ENCODE measurements around the gene NUDT14.

Gene NUDT14

DNA sequence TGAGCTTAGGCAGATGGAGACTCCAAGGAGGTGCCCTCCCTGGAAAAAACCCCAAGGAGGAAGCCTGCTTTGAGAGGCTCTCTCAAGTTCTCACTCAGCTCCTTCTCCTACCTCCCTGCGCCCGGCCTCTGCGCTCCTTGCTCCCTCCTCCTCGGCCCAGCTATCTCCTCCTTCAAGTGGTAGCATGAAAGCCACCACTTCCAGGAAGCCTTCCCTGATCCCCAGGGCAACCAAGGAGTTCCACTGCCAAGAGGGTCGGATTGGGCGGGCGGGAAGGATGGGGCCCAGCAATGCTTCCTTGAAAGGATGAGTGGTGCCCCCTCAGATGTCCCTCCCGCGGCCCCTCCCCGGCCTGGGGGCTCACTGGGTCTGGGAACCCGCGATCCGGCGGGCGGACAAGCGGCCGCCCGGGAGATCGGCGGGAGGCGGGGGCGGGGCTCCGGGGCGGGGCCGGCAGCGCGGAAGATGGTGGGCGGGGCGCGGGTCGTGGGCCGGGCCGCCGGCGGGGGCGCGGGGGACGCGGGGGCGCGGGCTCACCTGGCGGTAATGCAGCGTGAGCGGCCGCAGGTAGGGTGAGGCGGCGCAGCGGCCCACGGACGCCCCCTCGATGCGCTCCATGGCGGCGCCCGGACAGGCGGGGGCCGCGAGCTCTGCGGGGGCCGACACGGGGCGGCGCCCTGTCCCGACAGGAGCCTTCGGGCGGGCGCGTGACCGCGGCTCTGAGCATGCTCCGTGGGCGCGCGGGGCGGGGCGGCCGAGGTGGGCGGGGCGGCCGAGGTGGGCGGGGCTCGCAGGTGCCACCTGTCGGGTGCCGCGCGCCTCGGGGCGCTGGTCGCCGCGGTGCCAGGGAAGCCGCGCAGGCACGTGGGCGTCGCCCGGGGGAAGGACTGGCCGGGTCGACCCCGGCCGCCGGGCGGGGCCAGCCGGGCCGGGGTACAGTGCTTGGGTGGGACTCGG lies at the start of gene NUDT14:
Gene NUDT14, minus strand, starts transcription at position 721 of the 957 bp plus-strand sequence. Its CDS starts 103 bp downstream, at position 618.
- in situ Hi-C loops (cut with HindIII; ENCODE audit: low sequenced_read_pairs): loop anchor here (25.0 kb wide), 2 partner anchors 106 to 181 kb away; no protein-coding TSS in a partner anchor

DNA sequence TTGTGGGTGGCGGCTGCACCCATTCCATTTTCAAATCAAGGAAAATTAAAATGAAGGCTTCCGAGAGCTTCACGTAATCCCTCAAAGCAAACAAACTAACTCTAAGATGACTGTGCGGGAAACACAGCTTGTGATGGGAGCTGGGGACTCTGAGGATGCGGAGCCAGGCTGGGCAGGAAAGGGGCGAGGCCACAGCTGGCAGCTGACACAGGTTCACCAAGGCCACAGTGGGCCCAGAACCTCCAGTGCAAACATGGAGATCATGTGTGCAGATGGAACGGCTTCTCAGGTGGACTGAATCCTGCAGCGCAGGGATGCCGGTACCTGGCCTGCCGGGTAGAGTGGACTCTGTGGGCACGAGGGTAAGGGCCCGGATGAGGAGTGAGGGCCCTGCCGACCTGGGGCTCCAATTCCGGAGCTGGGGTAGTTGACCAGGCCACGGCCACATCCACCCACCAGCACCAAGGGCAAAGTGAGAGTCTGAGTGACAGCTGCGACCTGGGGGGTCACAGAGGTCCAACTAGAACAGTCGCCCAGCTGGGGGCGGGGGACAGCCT lies 48.1 kb upstream of the NUDT14 start:
- in situ Hi-C loops (cut with HindIII; ENCODE audit: low sequenced_read_pairs): no loop called here

DNA sequence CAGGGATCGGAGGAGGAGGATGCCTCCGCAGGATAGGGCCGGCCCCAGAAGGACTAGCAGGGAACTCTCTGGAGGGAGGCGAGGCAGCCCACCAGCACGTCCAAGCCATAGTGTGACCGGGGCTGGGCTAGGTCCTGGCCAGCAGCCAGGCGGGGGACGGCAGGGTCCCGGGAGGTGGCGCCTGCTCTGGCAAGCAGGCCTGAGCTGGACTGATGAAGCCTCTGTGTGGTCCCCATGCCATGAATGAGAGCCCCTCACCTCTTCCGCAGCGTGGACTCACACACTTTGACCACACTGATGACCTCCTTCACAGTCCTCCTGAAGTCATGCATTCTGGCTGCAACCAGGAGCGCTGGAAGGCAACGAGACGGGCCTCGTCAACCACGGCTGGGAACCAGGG lies 47.5 kb upstream of the NUDT14 start:
- in situ Hi-C loops (cut with HindIII; ENCODE audit: low sequenced_read_pairs): no loop called here

DNA sequence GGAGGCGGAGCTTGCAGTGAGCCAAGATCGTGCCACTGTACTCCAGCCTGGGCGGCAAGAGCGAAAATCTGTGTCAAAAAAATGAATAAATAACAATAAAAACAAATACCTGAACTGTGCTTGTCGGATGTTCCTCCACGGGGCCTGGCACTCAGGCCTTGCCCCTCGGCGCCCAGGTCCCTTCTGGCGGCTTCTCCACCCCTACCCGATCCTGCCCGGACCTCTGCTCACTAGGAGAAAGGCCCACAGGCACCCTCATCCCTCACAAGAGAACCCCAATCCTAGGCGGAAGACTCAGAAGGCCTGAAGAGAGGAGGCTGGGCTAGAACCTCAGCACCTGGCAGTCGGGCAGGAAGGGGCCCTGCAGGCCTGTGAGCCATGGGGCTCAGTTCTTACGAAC lies 46.2 kb upstream of the NUDT14 start:
- in situ Hi-C loops (cut with HindIII; ENCODE audit: low sequenced_read_pairs): no loop called here

DNA sequence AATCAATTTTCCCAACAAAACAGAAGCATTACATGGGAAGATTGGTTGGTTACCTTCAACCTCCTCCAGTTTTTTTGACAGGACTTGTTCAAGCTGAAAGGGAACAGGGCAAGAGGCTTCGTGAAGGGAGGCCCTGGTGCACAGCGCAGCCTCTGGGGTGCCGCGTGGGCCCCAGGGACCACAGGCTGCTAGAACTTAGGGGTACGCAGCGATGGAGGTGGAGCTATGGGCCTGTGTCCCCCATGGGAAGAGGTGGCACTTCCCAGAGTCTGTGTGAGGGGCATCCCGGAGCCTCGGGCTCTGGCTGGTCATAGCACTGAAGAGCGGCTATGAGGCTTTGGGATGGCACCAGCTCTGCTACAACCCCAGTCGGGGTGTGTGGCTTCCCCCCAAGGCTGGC lies 45.1 kb upstream of the NUDT14 start:
- in situ Hi-C loops (cut with HindIII; ENCODE audit: low sequenced_read_pairs): no loop called here

DNA sequence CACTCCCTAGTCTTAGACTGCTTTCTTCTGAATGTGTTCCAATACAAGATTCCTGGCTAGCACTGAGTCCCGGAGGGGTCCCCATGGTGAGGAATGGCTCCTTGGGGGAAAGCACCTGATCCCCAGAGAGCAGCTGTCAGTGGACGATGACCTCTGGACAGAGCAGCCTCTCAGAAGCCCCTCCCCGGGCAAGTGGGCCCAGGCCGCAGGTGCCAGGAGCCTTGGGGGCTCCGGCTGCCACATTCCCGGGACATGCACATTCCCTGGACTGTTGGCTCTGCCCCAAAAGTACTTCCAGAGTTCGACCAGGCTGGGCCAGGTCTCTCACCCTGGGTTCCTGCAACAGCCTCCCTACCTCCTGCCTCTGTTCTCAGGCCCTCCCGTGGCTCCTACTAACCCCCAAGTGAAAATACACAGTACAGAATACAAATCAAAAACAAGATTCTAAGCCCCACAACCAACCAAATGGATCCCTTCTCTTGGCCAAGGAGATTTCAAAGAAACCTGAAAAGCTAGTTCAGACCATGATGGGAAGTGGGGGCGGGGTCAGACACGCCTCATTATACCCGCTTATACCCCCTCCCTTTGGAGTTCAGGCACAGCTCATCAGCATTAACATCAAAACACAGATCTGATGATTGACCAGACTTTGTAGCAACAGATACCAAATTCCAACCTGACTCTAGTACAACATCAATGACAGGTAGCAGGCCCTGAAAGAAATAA lies 43.9 kb upstream of the NUDT14 start:
- in situ Hi-C loops (cut with HindIII; ENCODE audit: low sequenced_read_pairs): no loop called here

DNA sequence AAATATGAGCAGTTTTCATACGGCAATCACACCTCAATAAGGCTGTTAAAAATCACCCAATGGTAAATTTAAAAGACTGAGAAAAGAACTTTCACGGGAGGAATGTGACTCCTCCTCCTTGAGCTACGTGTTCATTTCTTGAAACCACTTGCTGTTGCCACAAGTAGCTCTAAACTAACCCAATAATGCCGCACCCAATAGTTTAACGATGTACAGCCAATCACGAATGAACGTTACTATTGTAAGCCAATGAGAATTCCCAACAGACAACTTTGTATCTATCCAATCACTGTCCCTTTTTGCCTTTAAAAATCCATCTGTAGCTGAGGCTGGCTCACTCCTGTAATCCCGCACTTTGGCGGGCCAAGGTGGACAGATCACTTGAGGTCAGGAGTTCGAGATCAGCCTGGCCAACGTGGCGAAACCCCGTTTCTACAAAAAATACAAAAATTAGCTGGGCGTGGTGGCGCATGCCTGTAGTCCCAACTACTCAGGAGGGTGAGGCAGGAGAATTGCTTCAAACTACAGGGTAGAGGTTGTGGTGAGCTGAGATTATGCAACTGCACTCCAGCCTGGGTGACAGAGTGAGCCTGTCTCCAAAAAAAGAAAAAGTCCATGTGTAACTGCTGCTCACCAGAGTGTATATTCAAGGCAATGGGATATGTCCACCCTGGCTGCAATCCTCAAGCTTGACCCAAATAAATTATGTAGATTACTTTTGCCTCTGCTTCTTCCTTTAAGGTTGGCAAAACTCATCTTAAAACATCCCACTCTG lies 42.8 kb upstream of the NUDT14 start:
- in situ Hi-C loops (cut with HindIII; ENCODE audit: low sequenced_read_pairs): no loop called here

DNA sequence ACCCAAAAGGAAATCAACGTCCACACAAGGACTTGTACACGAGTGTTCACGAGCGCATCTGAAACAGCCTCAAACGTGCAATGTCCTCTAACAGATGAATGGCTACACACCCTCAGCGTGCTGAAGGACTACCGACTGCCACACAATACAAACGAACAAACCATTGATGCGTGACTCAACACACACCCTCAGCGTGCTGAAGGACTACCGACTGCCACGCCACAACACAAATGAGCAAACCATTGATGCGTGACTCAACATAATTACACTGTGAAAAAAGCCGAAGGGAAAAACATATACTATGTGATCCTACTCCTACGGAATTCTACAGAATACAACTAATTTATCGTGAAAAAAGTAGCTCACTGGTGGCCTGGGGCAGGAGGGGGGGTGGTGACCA lies 42.1 kb upstream of the NUDT14 start:
- in situ Hi-C loops (cut with HindIII; ENCODE audit: low sequenced_read_pairs): no loop called here

DNA sequence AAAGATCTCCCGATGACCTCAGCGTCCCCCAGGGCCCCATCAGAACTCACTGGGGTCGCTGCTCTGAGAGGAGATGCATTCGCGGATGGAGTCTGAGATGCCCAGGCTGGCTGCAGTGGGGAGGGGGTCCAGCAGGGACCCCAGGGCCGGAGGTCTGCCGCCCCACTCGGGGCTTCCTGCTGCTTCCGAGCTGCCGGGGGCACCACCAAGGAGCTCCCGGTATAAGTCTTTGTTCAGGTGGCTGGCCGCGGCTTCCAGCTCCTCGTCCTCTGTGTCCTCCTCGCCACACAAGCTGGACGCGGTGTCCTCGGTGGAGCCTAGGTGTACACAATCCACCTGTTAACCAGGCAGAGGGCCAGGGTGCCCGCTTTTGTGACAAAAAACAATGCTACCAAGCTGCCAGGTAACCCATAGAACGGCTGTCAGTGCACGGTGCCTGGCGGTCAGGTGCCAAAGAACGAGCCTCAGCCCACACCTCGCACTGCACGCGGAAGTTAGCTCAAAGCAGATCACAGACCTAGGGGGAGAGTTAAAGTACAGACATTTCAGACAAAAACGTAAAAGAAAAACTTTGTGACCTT lies 40.6 kb upstream of the NUDT14 start:
- in situ Hi-C loops (cut with HindIII; ENCODE audit: low sequenced_read_pairs): no loop called here

DNA sequence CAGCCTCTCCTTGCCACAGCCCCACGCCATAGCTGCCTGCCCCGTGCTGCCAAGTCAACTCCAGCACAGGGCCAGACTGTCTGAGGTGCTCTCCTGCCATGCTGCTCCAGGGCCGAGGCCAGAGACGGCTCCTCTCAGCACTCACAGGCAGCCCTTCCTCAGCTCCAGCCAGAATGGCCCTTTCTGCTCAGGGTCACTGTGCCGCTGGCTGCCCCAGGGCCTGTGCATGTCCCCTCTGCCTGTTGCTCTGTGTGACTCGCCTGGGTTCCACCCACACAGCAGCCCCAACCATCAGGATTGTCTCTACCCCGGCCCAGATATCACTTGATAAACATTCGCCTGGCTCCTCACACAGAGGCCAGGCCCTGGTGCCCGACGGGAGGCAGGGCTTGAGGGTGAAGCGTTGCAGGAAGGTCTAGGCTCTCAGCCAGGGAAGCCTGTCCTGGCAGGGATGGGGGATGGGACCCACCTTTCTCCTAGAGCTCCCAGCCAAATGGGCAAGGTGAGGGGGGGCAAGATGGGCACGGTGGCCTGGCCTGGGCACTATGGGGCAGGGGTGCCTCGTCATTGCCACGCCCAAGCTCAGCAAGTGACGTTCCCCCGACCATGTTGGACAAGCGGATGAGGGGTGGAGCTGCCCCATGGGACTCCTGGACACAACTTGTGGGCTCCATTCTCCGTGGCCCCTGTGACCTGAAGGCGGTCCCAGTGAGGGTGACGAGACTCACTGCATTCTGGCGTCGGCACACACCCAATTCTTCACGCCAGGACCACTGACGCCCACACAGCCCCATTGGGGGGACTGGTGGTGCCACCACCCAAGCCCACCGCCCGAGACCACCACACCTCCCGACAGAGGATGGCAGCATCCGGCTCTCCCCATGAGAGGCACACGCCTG lies 39.8 kb upstream of the NUDT14 start:
- in situ Hi-C loops (cut with HindIII; ENCODE audit: low sequenced_read_pairs): no loop called here

DNA sequence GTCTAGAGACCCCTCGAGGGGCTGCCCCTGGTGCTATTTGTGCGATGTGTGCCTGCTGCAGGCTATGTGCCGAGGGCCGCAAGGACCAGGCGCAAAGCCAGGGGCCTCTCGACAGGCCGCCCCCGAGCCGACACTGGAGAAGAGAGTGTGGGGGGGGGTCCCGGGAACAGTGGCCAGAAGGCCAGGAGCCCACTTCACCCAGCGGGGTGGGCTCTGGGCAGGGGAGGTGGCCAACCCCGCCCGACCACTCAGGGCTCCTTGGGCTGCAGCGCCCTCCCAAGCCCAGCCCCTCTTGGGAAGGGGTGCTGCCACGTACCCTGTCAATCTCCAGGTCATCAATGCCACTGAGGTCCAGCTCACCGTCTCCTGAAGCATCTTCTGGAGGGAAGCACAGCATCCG lies 38.6 kb upstream of the NUDT14 start:
- in situ Hi-C loops (cut with HindIII; ENCODE audit: low sequenced_read_pairs): no loop called here

DNA sequence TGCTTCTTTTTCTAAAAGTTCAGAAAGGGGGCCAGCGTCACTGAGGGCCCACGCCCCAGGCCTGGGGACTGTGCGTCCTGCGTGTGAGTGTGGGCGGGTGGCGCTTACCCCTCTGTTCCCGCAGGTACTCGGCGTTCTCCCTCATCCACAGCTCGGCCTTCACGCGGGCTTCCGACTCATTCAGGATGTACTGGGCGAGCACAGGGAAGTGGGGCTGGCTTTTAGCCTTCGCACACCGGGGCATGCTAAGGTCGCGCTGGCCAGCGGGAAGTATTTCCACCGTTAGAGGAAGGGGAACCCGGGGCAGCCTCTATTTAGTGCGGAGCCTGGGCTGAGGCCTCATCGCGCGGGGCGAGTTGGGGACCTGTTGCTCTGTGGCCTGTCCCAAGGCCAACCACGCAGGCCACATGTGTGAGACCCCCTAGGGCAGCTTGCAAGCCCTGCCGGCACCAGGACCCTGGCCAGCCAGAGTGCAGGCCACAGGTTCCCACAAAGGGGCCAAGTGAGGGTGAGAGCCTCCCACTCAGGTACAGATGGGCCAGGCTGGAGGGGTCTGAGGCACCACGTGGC lies 38.0 kb upstream of the NUDT14 start:
- in situ Hi-C loops (cut with HindIII; ENCODE audit: low sequenced_read_pairs): no loop called here

DNA sequence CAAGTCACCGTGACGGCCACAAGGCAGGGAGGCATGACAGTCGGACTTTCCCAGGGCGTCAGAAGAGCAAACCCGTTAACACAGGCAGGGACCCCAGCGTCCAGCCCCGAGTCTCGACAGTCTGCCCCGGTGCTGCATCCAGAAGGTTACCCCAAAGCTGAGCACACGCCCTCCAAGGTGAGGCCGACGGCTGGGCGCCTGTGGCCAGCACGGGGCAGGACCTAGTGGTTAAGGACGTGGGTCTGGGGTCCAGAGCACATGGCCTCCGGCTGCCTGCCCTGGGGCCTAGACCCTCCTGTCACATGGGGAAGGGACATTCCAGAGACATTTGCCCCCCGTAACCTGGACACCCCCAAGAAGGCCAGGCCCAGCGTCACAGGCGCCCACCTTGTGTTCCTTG lies 37.5 kb upstream of the NUDT14 start:
- in situ Hi-C loops (cut with HindIII; ENCODE audit: low sequenced_read_pairs): no loop called here

DNA sequence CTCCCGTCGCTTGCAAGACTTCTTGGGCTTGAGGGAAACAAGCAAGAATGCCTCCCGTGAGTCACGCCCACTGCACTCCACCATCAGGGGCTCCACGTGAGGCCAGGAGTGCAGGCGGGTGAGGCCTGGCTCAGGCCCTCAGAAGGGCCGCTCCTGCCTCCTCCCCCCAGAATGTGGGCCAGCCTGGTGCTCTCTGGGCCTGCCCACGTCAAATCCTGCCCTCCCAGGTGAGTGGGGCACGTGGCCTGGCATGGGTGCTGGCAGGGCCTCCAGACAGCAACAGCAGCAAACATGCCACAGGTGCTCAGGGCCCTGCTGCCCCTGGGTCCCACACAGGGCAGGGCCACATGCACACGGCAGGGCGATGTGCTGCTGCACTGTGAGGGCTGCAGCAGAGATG lies 36.7 kb upstream of the NUDT14 start:
- in situ Hi-C loops (cut with HindIII; ENCODE audit: low sequenced_read_pairs): no loop called here

DNA sequence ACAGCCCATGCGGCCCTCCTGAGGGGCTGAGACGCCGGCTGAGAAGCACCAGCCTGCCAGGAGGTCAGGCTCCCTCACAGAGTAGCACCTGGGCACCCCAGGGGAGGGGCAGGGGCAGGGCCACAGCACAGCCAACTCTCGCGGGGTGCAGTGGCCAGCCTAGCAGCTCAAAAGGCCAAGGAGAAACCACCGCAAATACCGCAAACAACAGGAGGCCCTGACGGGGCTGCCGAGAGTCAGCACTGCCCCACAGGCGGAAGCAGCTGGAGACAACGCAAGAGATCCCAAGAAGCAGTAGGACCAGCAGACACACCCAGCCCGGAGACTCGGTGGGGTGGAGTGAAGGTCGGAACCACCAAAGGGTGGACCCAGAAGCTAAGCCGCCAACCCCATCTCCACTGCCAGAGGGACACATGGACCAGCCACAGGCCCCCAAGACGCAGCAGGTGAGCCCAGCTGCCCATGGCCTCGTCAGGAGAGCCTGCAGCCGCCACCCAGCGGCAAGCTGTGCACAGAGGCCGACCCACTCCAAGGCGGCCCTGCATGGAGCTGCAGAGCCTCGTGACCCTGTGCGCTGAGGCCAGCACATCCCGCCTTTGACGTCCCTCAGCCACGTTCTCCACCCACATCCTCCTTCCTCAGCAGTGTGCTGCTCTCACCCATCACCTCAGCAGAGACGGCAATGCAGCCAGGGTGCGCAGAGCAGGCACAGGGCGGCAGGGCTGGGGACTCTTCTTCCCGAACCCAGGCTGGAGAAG lies 35.6 kb upstream of the NUDT14 start:
- in situ Hi-C loops (cut with HindIII; ENCODE audit: low sequenced_read_pairs): no loop called here

DNA sequence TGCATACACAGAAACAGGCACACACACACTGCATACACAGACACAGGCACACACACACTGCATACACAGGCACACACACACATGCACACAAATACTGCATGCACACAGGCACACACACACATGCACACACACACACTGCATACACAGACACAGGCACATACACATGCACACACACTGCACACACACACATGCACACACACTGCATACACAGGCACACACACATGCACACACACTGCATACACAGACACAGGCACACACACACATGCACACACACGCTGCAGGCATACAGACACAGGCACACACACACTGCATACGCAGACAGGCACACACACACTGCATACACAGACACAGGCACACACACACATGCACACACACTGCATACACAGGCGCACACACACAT lies 34.5 kb upstream of the NUDT14 start:
- in situ Hi-C loops (cut with HindIII; ENCODE audit: low sequenced_read_pairs): no loop called here

DNA sequence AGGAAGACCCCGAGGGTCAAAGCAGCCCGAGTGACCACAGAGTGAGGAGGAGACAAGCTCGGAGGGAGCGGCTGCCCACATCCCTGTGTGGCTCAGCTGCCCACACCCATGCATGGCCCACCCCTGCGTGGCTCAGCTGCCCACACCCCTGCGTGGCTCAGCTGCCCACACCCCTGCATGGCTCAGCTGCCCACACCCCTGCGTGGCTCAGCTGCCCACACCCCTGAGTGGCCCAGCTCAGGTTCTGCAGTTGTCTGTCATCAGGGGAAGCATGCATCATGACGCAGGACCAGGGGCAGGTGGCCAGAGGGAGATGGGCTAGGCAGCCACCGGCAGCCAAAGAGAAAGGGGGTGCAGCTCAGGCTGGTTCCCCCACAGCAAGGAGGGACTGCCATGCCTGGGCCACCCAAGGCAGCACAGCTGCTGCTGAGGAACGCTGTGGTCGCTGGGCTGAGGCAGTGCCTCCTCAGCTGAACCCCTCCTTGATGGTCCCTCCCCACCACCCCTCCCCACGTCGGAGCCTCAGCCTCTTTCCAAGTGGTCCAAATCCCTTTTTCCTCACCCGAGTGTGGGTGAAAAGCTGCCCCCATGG lies 33.3 kb upstream of the NUDT14 start:
- in situ Hi-C loops (cut with HindIII; ENCODE audit: low sequenced_read_pairs): no loop called here

DNA sequence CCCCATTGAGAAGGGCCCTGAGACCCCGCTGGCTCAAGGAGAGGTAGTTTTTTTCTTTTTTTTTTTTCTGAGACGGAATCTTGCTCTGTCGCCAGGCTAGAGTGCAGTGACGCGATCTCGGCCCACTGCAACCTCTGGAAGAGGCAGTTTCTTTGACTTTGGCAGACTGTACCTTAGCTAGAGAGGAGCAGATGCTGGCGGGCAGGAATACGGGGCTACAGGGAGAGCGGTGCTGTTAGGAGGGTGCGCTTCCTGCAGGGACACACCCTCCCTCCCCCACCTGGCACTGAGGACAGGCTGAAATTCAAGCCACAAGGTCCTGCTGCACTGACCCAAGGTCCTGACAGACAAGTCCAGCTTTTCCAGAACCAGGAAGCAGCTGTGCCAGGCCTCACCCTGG lies 32.2 kb upstream of the NUDT14 start:
- in situ Hi-C loops (cut with HindIII; ENCODE audit: low sequenced_read_pairs): no loop called here

Data from endothelial cell of hepatic sinusoid (primary cell).